ENCODE data around the gene BCL7C.
"Not testable (repeated sequence)": the region's sequence is repeated elsewhere in the genome, so short reads cannot be mapped to it uniquely, and the experiment has no call there.

DNA sequence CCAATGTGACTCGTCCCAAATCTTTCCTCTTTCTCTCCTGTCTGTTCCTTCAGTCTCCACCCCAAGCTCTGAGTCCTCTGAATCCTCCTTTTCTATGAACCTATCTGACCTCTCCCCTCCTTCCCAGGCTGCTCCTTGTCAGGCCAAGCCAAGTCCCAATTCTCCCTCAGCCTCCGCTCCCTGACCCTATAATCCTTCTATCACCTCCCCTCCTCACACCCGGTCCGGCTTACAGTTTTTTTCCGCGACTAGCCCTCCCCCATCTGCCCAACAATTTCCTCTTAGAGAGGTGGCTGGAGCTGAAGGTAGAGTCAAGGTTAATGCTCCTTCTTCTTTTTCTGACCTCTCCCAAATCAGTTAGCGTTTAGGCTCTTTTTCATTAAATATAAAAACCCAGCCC is 33.1 kb downstream of the BCL7C start:
- TF ChIP-seq SIRT6 (IDR thresholded peaks at IDR 0.05; ENCODE audit: low read length); POLR2A (IDR thresholded peaks at IDR 0.05; ENCODE audit: control extremely low read depth in 1 of 2, low read depth in 2 of 2, low read length in 2 of 2): not testable (repeated sequence)
- TF ChIP-seq, protein P1, sequence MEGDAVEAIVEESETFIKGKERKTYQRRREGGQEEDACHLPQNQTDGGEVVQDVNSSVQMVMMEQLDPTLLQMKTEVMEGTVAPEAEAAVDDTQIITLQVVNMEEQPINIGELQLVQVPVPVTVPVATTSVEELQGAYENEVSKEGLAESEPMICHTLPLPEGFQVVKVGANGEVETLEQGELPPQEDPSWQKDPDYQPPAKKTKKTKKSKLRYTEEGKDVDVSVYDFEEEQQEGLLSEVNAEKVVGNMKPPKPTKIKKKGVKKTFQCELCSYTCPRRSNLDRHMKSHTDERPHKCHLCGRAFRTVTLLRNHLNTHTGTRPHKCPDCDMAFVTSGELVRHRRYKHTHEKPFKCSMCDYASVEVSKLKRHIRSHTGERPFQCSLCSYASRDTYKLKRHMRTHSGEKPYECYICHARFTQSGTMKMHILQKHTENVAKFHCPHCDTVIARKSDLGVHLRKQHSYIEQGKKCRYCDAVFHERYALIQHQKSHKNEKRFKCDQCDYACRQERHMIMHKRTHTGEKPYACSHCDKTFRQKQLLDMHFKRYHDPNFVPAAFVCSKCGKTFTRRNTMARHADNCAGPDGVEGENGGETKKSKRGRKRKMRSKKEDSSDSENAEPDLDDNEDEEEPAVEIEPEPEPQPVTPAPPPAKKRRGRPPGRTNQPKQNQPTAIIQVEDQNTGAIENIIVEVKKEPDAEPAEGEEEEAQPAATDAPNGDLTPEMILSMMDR (IDR thresholded peaks at IDR 0.05; ENCODE audit: control extremely low read depth in 1 of 3, insufficient read depth in 1 of 3, low read depth in 1 of 3, low read length in 3 of 3): not testable (repeated sequence)
- TF ChIP-seq, protein P2, sequence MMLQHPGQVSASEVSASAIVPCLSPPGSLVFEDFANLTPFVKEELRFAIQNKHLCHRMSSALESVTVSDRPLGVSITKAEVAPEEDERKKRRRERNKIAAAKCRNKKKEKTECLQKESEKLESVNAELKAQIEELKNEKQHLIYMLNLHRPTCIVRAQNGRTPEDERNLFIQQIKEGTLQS (IDR thresholded peaks at IDR 0.05; ENCODE audit: insufficient read depth, low read depth, low read length): not testable (repeated sequence)
